ENCODE results near the gene MB21D2. TPM values are rescaled to one million over a fixed set of nuclear protein-coding genes. Genes with fewer than 3 reads are reported as not detected.

The MB21D2 gene, protein sequence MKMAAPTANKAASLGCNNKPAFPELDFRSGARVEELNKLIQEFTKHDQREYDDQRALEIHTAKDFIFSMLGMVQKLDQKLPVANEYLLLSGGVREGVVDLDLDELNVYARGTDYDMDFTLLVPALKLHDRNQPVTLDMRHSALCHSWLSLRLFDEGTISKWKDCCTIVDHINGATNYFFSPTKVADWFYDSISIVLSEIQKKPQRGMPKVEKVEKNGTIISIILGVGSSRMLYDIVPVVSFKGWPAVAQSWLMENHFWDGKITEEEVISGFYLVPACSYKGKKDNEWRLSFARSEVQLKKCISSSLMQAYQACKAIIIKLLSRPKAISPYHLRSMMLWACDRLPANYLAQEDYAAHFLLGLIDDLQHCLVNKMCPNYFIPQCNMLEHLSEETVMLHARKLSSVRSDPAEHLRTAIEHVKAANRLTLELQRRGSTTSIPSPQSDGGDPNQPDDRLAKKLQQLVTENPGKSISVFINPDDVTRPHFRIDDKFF
- 54.7 TPM for total RNA-seq

DNA sequence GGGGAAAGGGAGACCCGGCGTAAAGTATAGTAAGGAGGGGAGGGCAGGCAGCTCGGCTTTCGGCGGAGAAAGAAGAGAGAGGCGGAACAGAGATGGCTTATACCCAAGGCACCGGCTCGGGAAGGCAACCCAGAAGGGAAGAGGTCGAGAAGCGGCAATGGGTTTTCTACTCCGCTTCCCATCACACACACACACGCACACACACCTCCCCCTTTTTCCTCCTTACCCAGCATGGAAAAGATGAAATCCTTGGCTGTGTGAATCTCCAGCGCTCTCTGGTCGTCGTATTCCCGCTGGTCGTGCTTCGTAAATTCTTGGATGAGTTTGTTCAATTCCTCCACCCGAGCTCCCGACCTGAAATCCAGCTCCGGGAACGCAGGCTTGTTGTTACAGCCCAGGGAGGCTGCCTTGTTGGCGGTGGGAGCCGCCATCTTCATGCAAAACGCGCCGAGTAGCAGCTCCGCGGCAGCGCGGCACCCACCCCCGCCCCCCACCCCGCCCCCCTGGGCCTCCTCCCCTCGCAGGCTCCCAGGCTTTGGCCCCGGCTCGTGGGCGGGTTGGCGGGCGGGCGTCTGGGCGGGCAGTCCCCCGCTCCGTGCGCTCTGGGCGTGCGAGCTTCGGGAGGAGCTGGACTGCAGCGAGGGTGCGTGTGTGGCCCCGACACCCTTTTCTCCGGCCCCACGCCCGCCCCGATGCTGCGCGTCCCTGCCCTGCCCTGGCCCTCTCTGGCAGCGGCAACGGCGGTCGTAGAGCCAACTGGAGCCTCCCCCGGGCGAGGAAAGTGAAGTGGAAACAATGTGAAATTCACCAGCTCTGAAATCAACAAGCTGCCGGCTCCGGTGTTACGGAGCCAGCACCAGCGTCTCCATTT lies at the start of gene MB21D2:
TSS of gene MB21D2 (minus strand) at position 453 of the 871 bp plus-strand sequence. CDS start at position 437, 16 bp downstream.

Other genes with a start within 250 kb of the MB21D2 start
- 118 TPM for gene FGF12, start 190.3 kb downstream of the MB21D2 start, total RNA-seq

Measured in diencephalon (tissue), 1 donor.